ENCODE measurements around the gene TSSC4.

GRCh38 chr11:2396471-2396870 lies 4.1 kb upstream of the TSSC4 start:
- TF ChIP-seq EZH2 (IDR thresholded peaks at IDR 0.05) (no peak), POLR2AphosphoS5 (IDR thresholded peaks at IDR 0.05; ENCODE audit: borderline replicate concordance, low read depth, low read length) (no peak)

Data from SK-N-MC (cell line).